ENCODE results near the gene CHST8.

Gene CHST8

GRCh38 chr19:33773704-33774624 lies 152.2 kb downstream of the CHST8 start:
- no peak for DNase-seq

- no peak for DNase-seq
Observed at GRCh38 chr19:33774751-33775150, 153.0 kb downstream of the CHST8 start.

GRCh38 chr19:33775731-33776487 lies 154.2 kb downstream of the CHST8 start:
- no peak for DNase-seq

- no peak for DNase-seq
Observed at GRCh38 chr19:33777351-33777750, 155.6 kb downstream of the CHST8 start.

- no peak for DNase-seq
Observed at GRCh38 chr19:33777753-33778088, 156.0 kb downstream of the CHST8 start.

GRCh38 chr19:33778089-33778791 lies 156.5 kb downstream of the CHST8 start:
- peak; percentile 58 to 70 for DNase-seq

- DNase-seq = no peak
Observed at GRCh38 chr19:33779849-33780248, 158.1 kb downstream of the CHST8 start.

GRCh38 chr19:33780251-33780650 lies 158.5 kb downstream of the CHST8 start:
- DNase-seq = no peak

GRCh38 chr19:33780746-33781145 lies 159.0 kb downstream of the CHST8 start:
- DNase-seq = no peak

GRCh38 chr19:33781415-33781935 lies 159.7 kb downstream of the CHST8 start:
- DNase-seq = no peak

- DNase-seq = no peak
Observed at GRCh38 chr19:33781996-33782395, 160.2 kb downstream of the CHST8 start.

GRCh38 chr19:33784432-33784831 lies 162.7 kb downstream of the CHST8 start:
- DNase-seq = no peak

- no peak for DNase-seq
Observed at GRCh38 chr19:33785795-33786194, 164.0 kb downstream of the CHST8 start.

- no peak for DNase-seq
Observed at GRCh38 chr19:33788676-33789075, 166.9 kb downstream of the CHST8 start.

- no peak for DNase-seq
Observed at GRCh38 chr19:33789344-33789743, 167.6 kb downstream of the CHST8 start.

- no peak for DNase-seq
Observed at GRCh38 chr19:33794683-33795369, 173.1 kb downstream of the CHST8 start.

GRCh38 chr19:33795370-33796163 lies 173.8 kb downstream of the CHST8 start:
- DNase-seq = peak in 1 of 2 donors; percentile 70

GRCh38 chr19:33796164-33796875 lies 174.6 kb downstream of the CHST8 start, which contains the start of gene KCTD15:
KCTD15 (plus strand) TSS chr19:33796870; CDS start chr19:33800455, 3,585 bp downstream.
- DNase-seq = peak in 1 of 2 donors; percentile 46

- no peak for DNase-seq
Observed at GRCh38 chr19:33797802-33798671, 176.3 kb downstream of the CHST8 start.

- no peak for DNase-seq
Observed at GRCh38 chr19:33798681-33799111, 176.9 kb downstream of the CHST8 start.

Data from bone marrow (tissue), 2 donors.